B cell (primary cell): Measurements from ENCODE around the gene CKAP5. TPM values are rescaled to one million over a fixed set of nuclear protein-coding genes. Genes with fewer than 3 reads are reported as not detected.

Experiments used
- ATAC-seq: fragments of 200-7000 bp; cut with Tn5 transposase; one replicate; pipeline ENCODE4 v1.10.0; 2021; ENCODE audit warnings: low read depth, mild to moderate bottlenecking, moderate number of reproducible peaks, moderate library complexity
- CTCF ChIA-PET: fragments of 350-600 bp; sonication (Branson Sonifier 250); formaldehyde crosslinking; loops from one replicate; lab custom pipeline; 2021; ENCODE audit warnings: antibody characterized with exemption, inconsistent platforms; lab: Charles Lee
- POLR2A ChIA-PET: fragments of 350-600 bp; sonication (Branson Sonifier 250); formaldehyde crosslinking; loops from one replicate; lab custom pipeline; 2021; ENCODE audit warnings: antibody characterized with exemption; lab: Charles Lee
- DNase-seq: peaks from one replicate; pipeline ENCODE4 v3.0.0; 2013
- H2AFZ ChIP-seq: 2 replicates; pipeline ENCODE4 v1.6.1; 2012; ENCODE audit warnings: mild to moderate bottlenecking, low read depth, low read length; ENCODE audit not compliant: insufficient read depth, poor library complexity, severe bottlenecking
- H3K27ac ChIP-seq, 2 donors: 1 replicate in 1 of 2; 2 replicates in 1 of 2; pipeline ENCODE4 v1.5.1; 2012 to 2013; ENCODE audit warnings: low read length in 2 of 2, mild to moderate bottlenecking in 2 of 2, moderate library complexity in 1 of 2
- H3K27me3 ChIP-seq, 4 experiments: fragments of 200-600 bp in 1 of 4; sonication (generic) in 1 of 4; replicated peaks in 1 of 4; 1 replicate in 2 of 4; 2 replicates in 2 of 4; pipeline versions ENCODE4 v1.6.1 to v1.7.0; 2013 to 2016; ENCODE audit warnings: low read length in 3 of 4, mild to moderate bottlenecking in 2 of 4, mixed read lengths in 1 of 4, moderate library complexity in 1 of 4; ENCODE audit not compliant: insufficient read depth in 4 of 4, control insufficient read depth in 3 of 4; ENCODE audit errors: control extremely low read depth in 1 of 4
- H3K36me3 ChIP-seq, 2 experiments: replicated peaks in 1 of 2; 1 replicate in 1 of 2; 2 replicates in 1 of 2; pipeline versions ENCODE4 v1.6.1 to v1.7.1; 2013; ENCODE audit warnings: low read length in 1 of 2; ENCODE audit not compliant: insufficient read depth in 2 of 2, control insufficient read depth in 1 of 2; ENCODE audit errors: control extremely low read depth in 1 of 2, extremely low read depth in 1 of 2
- H3K4me1 ChIP-seq, 2 donors: fragments of 200-600 bp in 1 of 2; sonication (generic) in 1 of 2; 1 replicate in 1 of 2; 2 replicates in 1 of 2; pipeline versions ENCODE4 v1.5.1 to v1.6.1; 2013 to 2017; ENCODE audit warnings: low read length in 2 of 2; ENCODE audit not compliant: control insufficient read depth in 2 of 2, insufficient read depth in 2 of 2
- H3K4me2 ChIP-seq: replicated peaks from 2 replicates; pipeline ENCODE3; 2012; ENCODE audit warnings: mild to moderate bottlenecking, low read depth, low read length; ENCODE audit not compliant: poor library complexity, severe bottlenecking
- H3K4me3 ChIP-seq, 5 experiments: fragments of 200-600 bp in 1 of 5; sonication (generic) in 1 of 5; 1 replicate in 3 of 5; 2 replicates in 2 of 5; pipeline versions ENCODE4 v1.5.1 to v1.7.0; 2011 to 2016; ENCODE audit warnings: low read length in 4 of 5, mild to moderate bottlenecking in 4 of 5, low read depth in 2 of 5, control low read depth in 1 of 5, moderate library complexity in 1 of 5; ENCODE audit not compliant: insufficient read depth in 1 of 5; ENCODE audit errors: control extremely low read depth in 1 of 5, extremely low read depth in 1 of 5
- H3K79me2 ChIP-seq: fragments of 200-600 bp; sonication (generic); one replicate; pipeline ENCODE4 v1.6.0; 2016; ENCODE audit warnings: low read length; ENCODE audit not compliant: control insufficient read depth, insufficient read depth
- H3K9ac ChIP-seq: fragments of 200-600 bp; sonication (generic); 2 replicates; pipeline ENCODE4 v1.6.1; 2017; ENCODE audit warnings: mild to moderate bottlenecking, low read length, moderate library complexity
- H3K9me3 ChIP-seq, 3 donors: one replicate each; pipeline versions ENCODE4 v1.6.1 to v1.7.1; 2013; ENCODE audit warnings: low read length in 2 of 3; ENCODE audit not compliant: control insufficient read depth in 2 of 3, insufficient read depth in 1 of 3; ENCODE audit errors: control extremely low read depth in 1 of 3
- H4K20me1 ChIP-seq: 2 replicates; pipeline ENCODE4 v1.6.0; 2012; ENCODE audit warnings: mild to moderate bottlenecking, low read length; ENCODE audit not compliant: insufficient read depth, control insufficient read depth, poor library complexity, severe bottlenecking
- H3K27ac Mint-ChIP-seq: one replicate; pipeline ENCODE4 v1.8.0; 2021; ENCODE audit warnings: mixed read lengths
- H3K27me3 Mint-ChIP-seq: one replicate; pipeline ENCODE4 v1.8.0; 2021; ENCODE audit warnings: mixed read lengths
- H3K4me1 Mint-ChIP-seq: one replicate; pipeline ENCODE4 v1.8.0; 2021; ENCODE audit warnings: mixed read lengths
- H3K4me3 Mint-ChIP-seq: one replicate; pipeline ENCODE4 v1.8.0; 2021; ENCODE audit warnings: mixed read lengths
- H3K9me3 Mint-ChIP-seq: one replicate; pipeline ENCODE4 v1.8.0; 2022; ENCODE audit warnings: mixed read lengths; ENCODE audit not compliant: insufficient read depth
- EZH2 ChIP-seq: IDR thresholded peaks from 2 replicates; pipeline ENCODE4 v1.6.1; 2012; ENCODE audit warnings: borderline replicate concordance, low read depth, mild to moderate bottlenecking, moderate library complexity, low read length; ENCODE audit not compliant: insufficient read depth, poor library complexity, severe bottlenecking
- WGBS: methylation state at CpG from one replicate; pipeline ENCODE4 v1.1.5; 2013; ENCODE audit warnings: missing lambda C conversion rate; ENCODE audit not compliant: insufficient coverage; 5-methylcytosine and 5-hydroxymethylcytosine counted together
- intact Hi-C: fragments of 100-400 bp; cut with micrococcal nuclease; formaldehyde crosslinking; loops from one replicate; pipeline ENCODE4 v1.10.0; 2022
- polyA plus RNA-seq: library from polyadenylated mRNA; depleted of rRNA; stranded (reverse); fragments of >200 nt; gene quantifications from 2 replicates; pipeline ENCODE4 v1.2.3, GENCODE V29; 2012
- total RNA-seq, 2 donors: library from RNA; stranded (reverse); fragments of 120-200 nt in 1 of 2; gene quantifications; 1 replicate in 1 of 2; 2 replicates in 1 of 2; pipeline versions ENCODE4 v1.2.3 to v1.2.4, GENCODE V29; 2013 to 2022
- TF ChIP-seq, protein P1 (sequence below): fragments of 200-600 bp; IDR thresholded peaks from one replicate; pipeline ENCODE4 v1.8.0; 2022; ENCODE audit warnings: antibody characterized with exemption, mild to moderate bottlenecking

CKAP5 gene
- total and polyA plus RNA-seq, 2 donors (not counting 1 experiment from before 2014, with no cell fraction given), result 7.3 to 54.3 TPM

DNA sequence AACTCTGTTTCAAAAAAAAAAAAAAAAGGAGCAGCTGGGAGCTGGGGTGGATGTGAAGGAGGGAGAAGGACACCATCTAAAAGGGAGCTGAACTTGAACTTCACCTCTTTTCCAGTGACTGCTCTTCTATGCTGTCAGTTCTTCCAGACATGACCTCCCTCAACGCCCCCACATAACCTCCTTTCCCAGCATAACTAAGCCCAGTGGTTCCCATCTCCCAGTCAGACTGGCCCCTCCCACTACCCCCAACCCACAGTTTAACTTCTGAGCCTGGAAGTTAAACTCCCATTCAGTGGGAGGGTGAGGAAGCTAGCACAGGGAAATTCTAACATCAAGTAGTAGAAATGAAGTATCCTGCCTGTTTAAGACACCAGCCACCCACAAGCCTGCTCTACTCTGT lies 147.5 kb downstream of the CKAP5 start:
- Histone ChIP-seq H4K20me1 (peaks cover 57% of the 10 kb centered on the region), H3K36me3 (peaks cover 4 to 42% of the 10 kb centered on the region in 2 experiments), H2AFZ (no peak overlapping the region), H3K4me1 (peaks cover 30 to 39% of the 10 kb centered on the region in 2 donors), H3K9ac (no peak overlapping the region), H3K4me2 (no peak overlapping the region), H3K79me2 (peaks cover 93% of the 10 kb centered on the region), H3K4me3 (no peak overlapping the region), H3K9me3 (no peaks in the 10 kb centered on the region), H3K27ac (no peak overlapping the region), H3K27me3 (no peaks in the 10 kb centered on the region)
- peaks cover 45% of the 10 kb centered on the region for H3K4me1 Mint-ChIP-seq
- ChIA-PET CTCF (no interaction called here), POLR2A (interaction anchor here (1.0 kb wide), 1 partner anchor 15 kb away, joined by 5 read pairs; no protein-coding TSS in a partner anchor)
- peak overlapping the region; percentile 83 for H3K4me3 Mint-ChIP-seq
- WGBS, result 83% methylated on average over 1 of the region's 1 CpG
- H3K27me3 Mint-ChIP-seq, result no peaks in the 10 kb centered on the region
- H3K27ac Mint-ChIP-seq, result no peak overlapping the region
- intact Hi-C loops, result no loop called here
- DNase-seq, result no peak
- ATAC-seq, result no peak
- no peak for TF ChIP-seq EZH2
- TF ChIP-seq, protein P1, sequence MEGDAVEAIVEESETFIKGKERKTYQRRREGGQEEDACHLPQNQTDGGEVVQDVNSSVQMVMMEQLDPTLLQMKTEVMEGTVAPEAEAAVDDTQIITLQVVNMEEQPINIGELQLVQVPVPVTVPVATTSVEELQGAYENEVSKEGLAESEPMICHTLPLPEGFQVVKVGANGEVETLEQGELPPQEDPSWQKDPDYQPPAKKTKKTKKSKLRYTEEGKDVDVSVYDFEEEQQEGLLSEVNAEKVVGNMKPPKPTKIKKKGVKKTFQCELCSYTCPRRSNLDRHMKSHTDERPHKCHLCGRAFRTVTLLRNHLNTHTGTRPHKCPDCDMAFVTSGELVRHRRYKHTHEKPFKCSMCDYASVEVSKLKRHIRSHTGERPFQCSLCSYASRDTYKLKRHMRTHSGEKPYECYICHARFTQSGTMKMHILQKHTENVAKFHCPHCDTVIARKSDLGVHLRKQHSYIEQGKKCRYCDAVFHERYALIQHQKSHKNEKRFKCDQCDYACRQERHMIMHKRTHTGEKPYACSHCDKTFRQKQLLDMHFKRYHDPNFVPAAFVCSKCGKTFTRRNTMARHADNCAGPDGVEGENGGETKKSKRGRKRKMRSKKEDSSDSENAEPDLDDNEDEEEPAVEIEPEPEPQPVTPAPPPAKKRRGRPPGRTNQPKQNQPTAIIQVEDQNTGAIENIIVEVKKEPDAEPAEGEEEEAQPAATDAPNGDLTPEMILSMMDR, result no peak
- H3K9me3 Mint-ChIP-seq, result no peaks in the 10 kb centered on the region

DNA sequence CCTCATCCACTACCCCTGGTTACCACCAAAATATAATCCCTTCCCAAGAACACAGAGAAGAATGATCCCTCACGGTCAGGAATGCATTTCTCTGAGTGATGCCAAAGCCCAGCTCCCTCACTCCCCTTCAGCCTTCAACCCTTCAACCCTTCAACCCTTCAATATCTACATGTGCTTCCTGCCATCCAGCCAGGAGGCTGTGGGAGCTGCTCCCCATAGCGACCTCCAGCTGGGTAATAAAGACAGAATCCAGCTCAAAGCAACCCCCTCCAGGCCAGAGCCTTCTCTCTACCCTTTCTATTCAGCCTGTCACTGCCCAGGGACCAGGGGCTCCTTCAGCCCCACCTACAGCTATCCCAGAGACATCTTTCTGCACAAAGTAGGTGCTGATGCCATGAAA lies 148.4 kb downstream of the CKAP5 start:
- H3K27me3 ChIP-seq, result no peaks in the 10 kb centered on the region
- POLR2A ChIA-PET, result interaction anchor here (1.0 kb wide), 1 partner anchor 14 kb away, joined by 5 read pairs; no protein-coding TSS in a partner anchor
- no peak overlapping the region for H3K4me3 ChIP-seq
- no peak overlapping the region for H3K27ac ChIP-seq
- 100% methylated on average over 1 of the region's 2 CpGs for WGBS
- Mint-ChIP-seq H3K27ac (no peak overlapping the region), H3K4me1 (peaks cover 42% of the 10 kb centered on the region), H3K27me3 (no peaks in the 10 kb centered on the region), H3K9me3 (no peaks in the 10 kb centered on the region), H3K4me3 (no peak overlapping the region)
- no peak overlapping the region for H2AFZ ChIP-seq
- peaks cover 91% of the 10 kb centered on the region for H3K79me2 ChIP-seq
- intact Hi-C loops, result no loop called here
- H3K4me2 ChIP-seq, result no peak overlapping the region
- peaks cover 5 to 40% of the 10 kb centered on the region in 2 experiments for H3K36me3 ChIP-seq
- DNase-seq (no peak), ATAC-seq (no peak)
- H3K9ac ChIP-seq, result no peak overlapping the region
- H3K9me3 ChIP-seq, result no peaks in the 10 kb centered on the region
- peaks cover 62% of the 10 kb centered on the region for H4K20me1 ChIP-seq
- CTCF ChIA-PET, result no interaction called here
- TF ChIP-seq, protein P1, result no peak
- TF ChIP-seq EZH2, result no peak
- H3K4me1 ChIP-seq, result peaks cover 30 to 36% of the 10 kb centered on the region in 2 donors
